Astrocyte of the cerebellum (primary cell): ENCODE measurements around the gene SLC2A4RG.
A peak's percentile ranks its signal among the peaks of the same experiment; 100 is the strongest.

Experiments
- DNase-seq: peaks from one replicate; pipeline ENCODE4 v3.0.0-alpha.2; 2011; ENCODE audit warnings: low read depth
- H3K4me3 ChIP-seq: 2 replicates; pipeline ENCODE4 v1.5.1; 2011; ENCODE audit warnings: mild to moderate bottlenecking, low read depth, low read length, moderate library complexity
- CTCF ChIP-seq: IDR thresholded peaks from 2 replicates; pipeline ENCODE4 v1.5.1; 2012; ENCODE audit warnings: low read length, low read depth, moderate library complexity, mild to moderate bottlenecking; ENCODE audit errors: missing control alignments
- in situ Hi-C: cut with HindIII; loops from 2 replicates; pipeline ENCODE4 v1.10.0; 2017; ENCODE audit warnings: low sequenced_read_pairs

The SLC2A4RG gene

DNA sequence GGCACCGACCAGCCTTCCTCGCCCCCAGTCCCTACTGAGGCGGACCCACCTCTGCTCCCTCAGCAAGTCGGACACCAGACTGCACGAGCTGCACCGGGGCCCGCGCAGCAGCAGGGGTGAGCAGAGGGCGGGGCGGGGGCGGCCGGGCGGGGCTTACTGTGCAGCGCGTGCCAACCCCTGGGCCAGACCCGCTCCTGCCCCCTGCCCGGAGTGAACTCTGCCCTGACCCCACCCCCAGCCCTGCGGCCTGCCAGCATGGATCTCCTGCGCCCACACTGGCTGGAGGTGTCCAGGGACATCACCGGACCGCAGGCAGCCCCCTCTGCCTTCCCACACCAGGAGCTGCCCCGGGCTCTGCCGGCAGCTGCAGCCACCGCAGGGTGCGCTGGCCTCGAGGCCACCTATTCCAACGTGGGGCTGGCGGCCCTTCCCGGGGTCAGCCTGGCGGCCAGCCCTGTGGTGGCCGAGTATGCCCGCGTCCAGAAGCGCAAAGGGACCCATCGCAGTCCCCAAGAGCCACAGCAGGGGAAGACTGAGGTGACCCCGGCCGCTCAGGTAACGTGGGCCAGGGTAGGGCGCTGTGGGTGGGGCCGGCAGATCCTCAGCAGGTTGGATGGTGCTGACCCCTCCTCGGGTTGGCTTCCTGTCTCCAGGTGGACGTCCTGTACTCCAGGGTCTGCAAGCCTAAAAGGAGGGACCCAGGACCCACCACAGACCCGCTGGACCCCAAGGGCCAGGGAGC lies 1.5 kb upstream of the SLC2A4RG start:
- no peak for TF ChIP-seq CTCF
- no peak for DNase-seq
- in situ Hi-C loops, result no loop called here
- no peak overlapping the region for H3K4me3 ChIP-seq

GRCh38 chr20:63738687-63739129 lies 868 bp upstream of the SLC2A4RG start:
- no peak for TF ChIP-seq CTCF
- DNase-seq, result no peak
- H3K4me3 ChIP-seq, result no peak overlapping the region
- in situ Hi-C loops, result no loop called here

DNA sequence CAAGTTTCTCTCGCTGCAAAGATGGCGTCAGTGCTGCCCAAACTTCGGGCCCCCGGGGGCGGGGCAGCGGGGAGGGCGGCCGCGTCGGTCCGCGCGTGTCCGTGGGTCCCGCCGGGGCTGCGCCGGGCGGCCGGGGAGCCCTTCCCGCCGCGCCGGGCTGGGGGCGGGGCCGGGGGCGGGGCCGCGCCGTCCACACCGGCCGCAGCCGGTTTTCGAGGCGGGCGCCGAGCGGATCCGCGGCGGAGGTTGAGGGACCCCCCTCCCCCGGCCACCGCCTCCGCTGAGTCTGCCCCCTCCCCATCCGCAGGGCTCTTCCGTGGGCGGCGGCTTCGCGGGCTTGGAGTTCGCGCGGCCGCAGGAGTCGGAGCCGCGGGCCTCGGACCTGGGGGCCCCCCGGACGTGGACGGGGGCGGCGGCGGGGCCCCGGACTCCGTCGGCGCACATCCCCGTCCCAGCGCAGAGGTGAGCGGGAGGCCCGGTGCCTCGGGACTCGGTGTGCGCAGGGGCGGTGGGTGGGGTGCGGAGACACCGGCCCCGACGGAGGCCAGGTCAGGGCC lies 572 bp downstream of the SLC2A4RG start:
- no peak for TF ChIP-seq CTCF
- peak overlapping the region; percentile 61 for H3K4me3 ChIP-seq
- in situ Hi-C loops, result no loop called here
- DNase-seq, result no peak

DNA sequence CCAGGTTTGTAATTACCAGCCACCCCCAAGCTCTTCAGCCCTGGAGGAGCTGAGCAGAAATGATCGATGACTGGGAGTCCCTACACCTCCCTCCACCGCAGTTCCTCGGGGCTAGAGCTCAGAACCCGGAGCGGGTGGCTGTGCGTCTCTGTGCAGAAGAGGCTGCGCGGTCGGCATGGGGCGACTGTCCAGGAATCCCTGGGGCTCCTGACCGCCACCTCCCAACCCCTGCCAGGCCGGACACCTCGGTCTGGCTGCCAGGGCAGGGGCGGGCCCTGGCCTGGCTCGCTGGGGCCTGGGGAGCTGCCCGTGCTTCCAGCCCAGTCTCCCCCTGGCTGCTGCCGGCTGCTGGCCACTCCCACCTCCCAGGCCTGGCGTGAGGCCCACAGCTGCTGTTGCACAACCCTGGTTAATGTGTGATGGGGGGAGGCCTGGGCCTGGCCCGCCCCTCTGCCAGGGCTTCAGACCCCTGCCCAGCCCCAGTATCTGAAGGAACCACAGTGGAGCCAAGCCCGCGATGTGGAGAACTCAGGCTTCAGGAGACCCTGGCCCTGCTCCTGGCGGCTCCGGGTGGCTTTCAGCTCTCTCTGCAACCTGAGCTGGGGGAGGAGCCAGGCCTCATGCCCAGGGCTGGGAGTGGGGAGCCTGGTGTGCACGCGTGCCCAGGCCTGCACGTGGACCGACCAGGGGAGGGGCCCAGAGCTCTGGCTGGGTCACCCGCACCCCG lies 1.2 kb downstream of the SLC2A4RG start:
- peak; percentile 70 for DNase-seq
- in situ Hi-C loops, result no loop called here
- peak; percentile 23 for TF ChIP-seq CTCF
- peak overlapping the region; percentile 61 for H3K4me3 ChIP-seq

- no peak for DNase-seq
- TF ChIP-seq CTCF, result no peak
- peak overlapping the region; percentile 61 for H3K4me3 ChIP-seq
- in situ Hi-C loops, result no loop called here
Observed at GRCh38 chr20:63741354-63741675, 1.7 kb downstream of the SLC2A4RG start.

GRCh38 chr20:63741676-63742380 lies 2.3 kb downstream of the SLC2A4RG start:
- no peak for TF ChIP-seq CTCF
- no peak for DNase-seq
- H3K4me3 ChIP-seq, result peak overlapping the region; percentile 61
- in situ Hi-C loops, result no loop called here
